ENCODE results near the gene EFNB2.

Gene EFNB2

DNA sequence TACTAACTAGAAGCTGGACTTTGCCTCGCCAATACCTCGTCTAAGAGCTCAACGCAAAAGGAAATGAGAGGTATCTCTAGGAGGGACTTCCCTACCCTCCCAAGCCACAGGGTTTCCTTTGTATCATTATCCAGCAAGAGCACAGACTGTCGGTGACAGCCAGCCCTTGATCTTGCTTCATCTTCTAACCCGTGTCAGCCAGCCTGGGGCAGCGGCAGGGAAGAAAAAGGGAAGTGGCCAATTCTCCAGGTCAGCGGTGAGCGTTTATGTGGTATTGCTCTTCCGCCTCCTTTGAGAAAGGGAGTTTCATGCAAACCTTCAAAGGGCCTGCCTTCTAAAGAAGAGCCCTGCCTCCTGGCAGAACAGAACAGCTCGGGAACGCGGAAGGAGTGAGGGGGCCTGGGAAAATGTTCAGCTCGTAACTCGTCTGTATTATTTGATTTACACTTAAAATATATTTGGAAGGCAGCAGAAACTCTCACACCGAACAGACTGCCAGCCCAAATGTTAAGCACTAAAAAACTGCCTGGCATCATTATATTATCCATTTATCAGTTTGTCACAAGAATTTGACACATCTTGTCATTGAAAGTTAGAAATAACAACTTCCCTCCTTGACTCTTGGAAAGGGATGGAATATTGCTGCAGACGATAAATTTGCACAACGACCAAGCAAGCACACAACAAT is 41.8 kb downstream of the EFNB2 start:
- Histone ChIP-seq H3K36me3 (ENCODE audit: control insufficient read depth in 1 of 2, insufficient read depth in 2 of 2, low read length in 2 of 2) (peaks cover 11 to 33% of the 10 kb centered on the region in 2 donors), H3K9ac (ENCODE audit: low read depth in 1 of 2, low read length in 2 of 2) (no peak overlapping the region), H3K4me3 (ENCODE audit: low read depth in 1 of 2, low read length in 2 of 2) (no peak overlapping the region), H3K27me3 (ENCODE audit: control insufficient read depth in 1 of 2, insufficient read depth in 2 of 2, low read length in 2 of 2) (no peaks in the 10 kb centered on the region), H3K27ac (ENCODE audit: low read depth, low read length) (no peak overlapping the region), H3K9me3 (ENCODE audit: control insufficient read depth in 1 of 2, low read length in 2 of 2) (no peaks in the 10 kb centered on the region), H3K4me1 (ENCODE audit: control insufficient read depth in 1 of 2, insufficient read depth in 2 of 2, low read length in 2 of 2) (peaks cover 5 to 42% of the 10 kb centered on the region in 2 donors)

DNA sequence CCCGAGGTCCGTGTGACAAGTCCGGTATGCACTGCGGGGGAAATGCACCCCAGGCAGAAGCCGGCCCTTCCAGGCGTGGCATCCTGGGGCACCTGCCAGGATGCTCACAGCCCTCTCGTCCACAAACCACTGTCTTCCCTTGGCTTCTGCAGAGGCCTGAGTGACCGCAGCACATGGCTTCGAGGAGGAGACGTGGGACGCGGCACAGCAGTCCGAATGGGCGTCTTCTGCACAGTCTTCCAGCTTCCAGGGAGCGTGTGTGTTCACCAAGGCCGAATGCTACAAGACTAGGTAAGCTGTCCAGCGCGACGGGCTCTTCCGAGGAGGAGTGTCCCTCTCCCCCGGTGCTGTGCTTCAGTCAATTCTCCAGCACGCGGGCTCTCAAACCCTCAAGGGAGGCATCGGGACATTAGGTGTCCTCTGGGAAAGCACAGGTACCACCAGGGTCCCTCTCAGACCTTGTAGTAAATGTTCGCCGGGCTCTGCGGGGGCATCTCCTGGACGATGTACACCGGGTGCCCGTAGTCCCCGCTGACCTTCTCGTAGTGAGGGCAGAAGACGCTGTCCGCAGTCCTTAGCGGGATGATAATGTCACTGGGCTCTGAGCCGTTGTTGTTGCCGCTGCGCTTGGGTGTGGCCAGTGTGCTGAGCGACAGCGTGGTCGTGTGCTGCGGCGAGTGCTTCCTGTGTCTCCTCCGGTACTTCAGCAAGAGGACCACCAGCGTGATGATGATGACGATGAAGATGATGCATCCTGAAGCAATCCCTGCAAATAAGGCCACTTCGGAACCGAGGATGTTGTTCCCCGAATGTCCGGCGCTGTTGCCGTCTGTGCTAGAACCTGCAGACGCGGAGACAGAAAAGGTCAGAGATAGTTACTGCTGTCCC is 42.6 kb downstream of the EFNB2 start:
- H3K27ac ChIP-seq (ENCODE audit: low read depth, low read length): no peak overlapping the region
- H3K9ac ChIP-seq (ENCODE audit: low read depth in 1 of 2, low read length in 2 of 2): no peak overlapping the region
- H3K4me1 ChIP-seq (ENCODE audit: control insufficient read depth in 1 of 2, insufficient read depth in 2 of 2, low read length in 2 of 2): peaks cover 10 to 48% of the 10 kb centered on the region in 2 donors

DNA sequence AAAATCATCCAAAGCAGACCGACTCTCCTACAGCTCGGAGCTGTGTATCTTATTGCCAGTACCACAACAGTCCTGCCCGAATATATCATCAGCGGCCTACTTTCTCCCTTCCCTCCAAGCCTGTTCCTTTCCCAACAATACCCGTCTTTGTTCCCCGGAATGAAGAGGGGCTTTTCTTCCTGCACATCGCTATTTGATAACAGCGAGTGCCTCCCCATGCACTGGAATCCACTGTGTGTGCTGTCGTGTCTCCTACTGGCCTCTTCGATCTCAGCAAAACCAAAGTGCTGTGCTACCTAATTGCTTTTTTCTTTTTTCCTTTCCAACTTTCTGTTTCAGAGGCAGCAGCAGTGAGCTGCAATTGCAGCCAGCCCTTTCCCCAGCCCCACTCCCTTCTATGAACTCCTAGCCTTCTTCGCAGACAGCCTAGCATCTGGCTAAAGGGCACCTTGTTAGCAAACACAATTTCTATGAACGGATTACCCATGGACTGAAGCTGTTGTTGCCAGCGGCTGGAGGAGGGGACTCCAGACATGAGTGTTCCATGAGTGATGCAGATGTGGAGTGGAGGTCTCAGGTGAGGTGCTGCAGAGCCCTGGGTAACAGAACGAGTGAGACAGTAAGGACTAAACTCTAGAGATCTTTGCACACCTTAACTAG is 43.4 kb downstream of the EFNB2 start:
- no peak overlapping the region for H3K27ac ChIP-seq (ENCODE audit: low read depth, low read length)
- H3K9me3 ChIP-seq (ENCODE audit: control insufficient read depth in 1 of 2, low read length in 2 of 2): no peaks in the 10 kb centered on the region
- no peak overlapping the region for H3K9ac ChIP-seq (ENCODE audit: low read depth in 1 of 2, low read length in 2 of 2)
- no peaks in the 10 kb centered on the region for H3K27me3 ChIP-seq (ENCODE audit: control insufficient read depth in 1 of 2, insufficient read depth in 2 of 2, low read length in 2 of 2)
- H3K4me1 ChIP-seq (ENCODE audit: control insufficient read depth in 1 of 2, insufficient read depth in 2 of 2, low read length in 2 of 2): peaks cover 17 to 55% of the 10 kb centered on the region in 2 donors
- H3K4me3 ChIP-seq (ENCODE audit: low read depth in 1 of 2, low read length in 2 of 2): no peak overlapping the region
- peaks cover 11 to 33% of the 10 kb centered on the region in 2 donors for H3K36me3 ChIP-seq (ENCODE audit: control insufficient read depth in 1 of 2, insufficient read depth in 2 of 2, low read length in 2 of 2)

More for the DNA sequence above, 42.6 kb downstream of the EFNB2 start:
- Histone ChIP-seq H3K9me3 (ENCODE audit: control insufficient read depth in 1 of 2, low read length in 2 of 2) (no peaks in the 10 kb centered on the region), H3K27me3 (ENCODE audit: control insufficient read depth in 1 of 2, insufficient read depth in 2 of 2, low read length in 2 of 2) (no peaks in the 10 kb centered on the region), H3K4me3 (ENCODE audit: low read depth in 1 of 2, low read length in 2 of 2) (no peak overlapping the region), H3K36me3 (ENCODE audit: control insufficient read depth in 1 of 2, insufficient read depth in 2 of 2, low read length in 2 of 2) (peaks cover 11 to 33% of the 10 kb centered on the region in 2 donors)

DNA sequence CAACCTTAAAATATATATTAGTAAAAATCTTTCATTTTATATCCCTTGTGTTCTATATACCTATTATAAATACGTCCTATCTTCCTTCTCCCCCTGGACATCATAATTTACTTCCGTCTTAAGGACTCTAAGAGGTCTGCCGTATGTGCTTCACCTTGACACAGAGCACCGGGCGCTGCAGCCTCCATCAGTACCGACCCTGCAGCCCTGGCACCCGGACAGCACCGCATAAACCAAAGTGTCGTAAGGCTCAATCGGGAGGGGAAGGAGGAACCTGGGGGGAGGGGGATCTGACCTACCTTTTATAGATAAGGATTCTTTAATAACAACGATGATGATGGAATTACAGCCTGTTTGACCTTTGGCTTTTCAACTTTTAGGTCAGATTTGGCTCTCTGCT is 44.0 kb downstream of the EFNB2 start:
- H3K4me3 ChIP-seq (ENCODE audit: low read depth in 1 of 2, low read length in 2 of 2): no peak overlapping the region
- H3K27me3 ChIP-seq (ENCODE audit: control insufficient read depth in 1 of 2, insufficient read depth in 2 of 2, low read length in 2 of 2): no peaks in the 10 kb centered on the region
- peaks cover 11 to 33% of the 10 kb centered on the region in 2 donors for H3K36me3 ChIP-seq (ENCODE audit: control insufficient read depth in 1 of 2, insufficient read depth in 2 of 2, low read length in 2 of 2)
- peaks cover 17 to 51% of the 10 kb centered on the region in 2 donors for H3K4me1 ChIP-seq (ENCODE audit: control insufficient read depth in 1 of 2, insufficient read depth in 2 of 2, low read length in 2 of 2)
- no peak overlapping the region for H3K9ac ChIP-seq (ENCODE audit: low read depth in 1 of 2, low read length in 2 of 2)
- no peak overlapping the region for H3K27ac ChIP-seq (ENCODE audit: low read depth, low read length)
- H3K9me3 ChIP-seq (ENCODE audit: control insufficient read depth in 1 of 2, low read length in 2 of 2): no peaks in the 10 kb centered on the region

DNA sequence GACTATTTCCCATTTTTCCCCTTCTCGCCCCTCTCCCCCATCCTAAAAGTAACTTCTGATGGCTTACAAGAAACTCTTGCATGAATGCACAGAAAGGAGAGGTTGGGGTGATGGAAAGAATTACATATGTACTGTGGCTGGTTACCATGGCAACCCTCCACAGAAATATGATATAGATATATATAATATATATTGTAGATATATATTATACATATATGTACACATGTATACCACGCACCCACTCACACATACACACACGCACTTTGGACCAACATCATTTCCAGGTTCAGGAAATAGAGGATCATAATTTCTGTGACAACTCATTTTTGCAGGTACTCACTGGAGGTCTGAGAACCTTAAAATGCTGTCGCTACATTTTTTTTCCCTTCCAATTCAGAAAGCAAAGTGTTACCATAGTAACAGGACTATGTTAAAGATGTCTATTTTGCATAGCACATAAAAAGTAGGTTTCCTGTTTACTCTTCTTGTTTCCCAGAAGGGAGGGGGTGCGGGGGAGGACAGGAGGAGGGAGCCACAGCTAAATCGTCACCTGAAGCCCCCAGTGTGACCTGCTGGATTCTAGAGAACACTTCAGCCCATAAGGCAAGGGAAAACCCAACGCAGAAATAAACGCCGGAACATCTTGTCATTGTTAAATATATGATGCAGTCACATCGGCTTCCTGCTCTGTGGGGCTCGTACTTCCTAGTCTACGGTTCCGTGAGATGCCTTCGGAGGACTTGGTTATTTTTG is 44.7 kb downstream of the EFNB2 start:
- Histone ChIP-seq H3K4me3 (ENCODE audit: low read depth in 1 of 2, low read length in 2 of 2) (no peak overlapping the region), H3K27me3 (ENCODE audit: control insufficient read depth in 1 of 2, insufficient read depth in 2 of 2, low read length in 2 of 2) (no peaks in the 10 kb centered on the region), H3K9ac (ENCODE audit: low read depth in 1 of 2, low read length in 2 of 2) (no peak overlapping the region), H3K36me3 (ENCODE audit: control insufficient read depth in 1 of 2, insufficient read depth in 2 of 2, low read length in 2 of 2) (peaks cover 11 to 33% of the 10 kb centered on the region in 2 donors), H3K27ac (ENCODE audit: low read depth, low read length) (no peak overlapping the region), H3K9me3 (ENCODE audit: control insufficient read depth in 1 of 2, low read length in 2 of 2) (no peaks in the 10 kb centered on the region), H3K4me1 (ENCODE audit: control insufficient read depth in 1 of 2, insufficient read depth in 2 of 2, low read length in 2 of 2) (peaks cover 17 to 44% of the 10 kb centered on the region in 2 donors)

DNA sequence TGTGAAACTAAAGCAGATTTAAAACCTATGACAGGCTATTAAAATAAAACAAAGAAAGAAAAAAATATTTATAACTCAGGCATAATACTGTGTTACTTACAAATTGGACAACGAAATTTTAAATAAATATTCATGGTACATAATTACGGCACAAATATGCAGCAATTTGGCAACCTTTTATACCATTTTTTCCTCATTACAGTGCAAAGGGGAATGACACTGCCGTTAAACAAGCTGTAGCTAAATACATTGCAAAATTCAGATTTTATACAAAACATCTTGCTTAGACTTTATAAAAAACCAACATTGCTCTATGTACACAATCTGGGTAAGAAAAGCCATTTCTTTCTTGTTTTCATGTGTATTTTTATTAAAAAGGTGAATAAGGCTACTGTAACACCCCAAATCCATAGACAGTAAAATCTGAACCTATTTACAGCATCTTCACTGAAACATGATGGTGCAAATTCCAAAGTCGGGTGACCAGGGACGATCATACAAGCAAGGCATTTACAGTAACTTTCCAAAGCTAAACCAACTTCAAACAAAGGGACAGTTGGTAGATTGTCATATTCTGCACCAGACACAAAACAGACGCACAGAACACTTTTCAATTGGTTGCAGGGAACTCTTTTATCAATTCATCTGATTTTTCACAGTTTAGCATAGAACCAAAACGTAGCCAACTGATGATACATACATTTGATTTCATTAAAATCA is 45.5 kb downstream of the EFNB2 start:
- H3K36me3 ChIP-seq (ENCODE audit: control insufficient read depth in 1 of 2, insufficient read depth in 2 of 2, low read length in 2 of 2): peaks cover 11 to 33% of the 10 kb centered on the region in 2 donors
- H3K27ac ChIP-seq (ENCODE audit: low read depth, low read length): no peak overlapping the region
- H3K9ac ChIP-seq (ENCODE audit: low read depth in 1 of 2, low read length in 2 of 2): no peak overlapping the region
- H3K27me3 ChIP-seq (ENCODE audit: control insufficient read depth in 1 of 2, insufficient read depth in 2 of 2, low read length in 2 of 2): no peaks in the 10 kb centered on the region
- no peak overlapping the region for H3K4me3 ChIP-seq (ENCODE audit: low read depth in 1 of 2, low read length in 2 of 2)
- peaks cover 17 to 49% of the 10 kb centered on the region in 2 donors for H3K4me1 ChIP-seq (ENCODE audit: control insufficient read depth in 1 of 2, insufficient read depth in 2 of 2, low read length in 2 of 2)
- no peaks in the 10 kb centered on the region for H3K9me3 ChIP-seq (ENCODE audit: control insufficient read depth in 1 of 2, low read length in 2 of 2)

DNA sequence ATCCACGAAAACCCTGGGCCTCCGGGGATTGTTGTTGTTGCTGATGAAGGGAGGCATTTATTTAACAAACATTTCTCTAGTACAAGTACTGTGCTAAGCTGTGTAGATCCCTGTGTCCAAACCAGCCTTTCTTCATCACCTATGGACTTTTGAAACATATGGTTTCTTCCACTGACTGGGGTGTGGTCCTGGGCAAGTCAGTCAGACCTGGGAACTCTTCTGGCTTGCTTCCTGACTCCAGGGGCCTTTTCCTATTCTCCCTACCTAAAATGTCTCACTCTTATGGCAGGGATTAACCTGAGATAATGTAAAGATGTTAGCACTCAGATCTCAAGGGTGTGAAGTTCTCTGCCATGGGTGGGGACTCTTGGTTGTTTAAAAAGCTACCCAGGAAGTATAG is 46.8 kb downstream of the EFNB2 start:
- H3K9me3 ChIP-seq (ENCODE audit: control insufficient read depth in 1 of 2, low read length in 2 of 2): no peaks in the 10 kb centered on the region
- H3K9ac ChIP-seq (ENCODE audit: low read depth in 1 of 2, low read length in 2 of 2): no peak overlapping the region
- H3K4me3 ChIP-seq (ENCODE audit: low read depth in 1 of 2, low read length in 2 of 2): no peak overlapping the region
- H3K4me1 ChIP-seq (ENCODE audit: control insufficient read depth in 1 of 2, insufficient read depth in 2 of 2, low read length in 2 of 2): peaks cover 17 to 49% of the 10 kb centered on the region in 2 donors
- peaks cover 11 to 22% of the 10 kb centered on the region in 2 donors for H3K36me3 ChIP-seq (ENCODE audit: control insufficient read depth in 1 of 2, insufficient read depth in 2 of 2, low read length in 2 of 2)
- H3K27me3 ChIP-seq (ENCODE audit: control insufficient read depth in 1 of 2, insufficient read depth in 2 of 2, low read length in 2 of 2): no peaks in the 10 kb centered on the region
- peak overlapping the region; percentile 21 for H3K27ac ChIP-seq (ENCODE audit: low read depth, low read length)

DNA sequence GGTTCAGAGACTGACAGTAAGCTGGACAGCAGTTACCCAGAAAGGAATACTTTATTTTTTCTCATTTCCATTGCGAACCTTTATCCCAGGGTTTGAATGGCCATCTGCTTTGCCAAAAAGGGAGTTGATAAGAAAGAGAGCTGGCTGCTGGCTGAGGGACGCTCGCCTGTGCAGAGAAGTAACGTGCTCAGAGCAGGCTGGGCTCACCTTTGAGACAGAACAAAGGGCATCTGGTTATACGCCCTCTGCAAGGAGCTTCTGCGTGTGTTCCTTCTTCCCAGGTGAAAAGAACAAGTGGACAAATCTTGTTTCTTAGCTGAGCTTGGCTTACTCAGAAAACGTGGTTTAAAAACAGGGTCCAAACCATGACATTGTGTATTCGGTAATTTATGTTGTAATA is 47.4 kb downstream of the EFNB2 start:
- H3K9ac ChIP-seq (ENCODE audit: low read depth in 1 of 2, low read length in 2 of 2): no peak overlapping the region
- H3K4me1 ChIP-seq (ENCODE audit: control insufficient read depth in 1 of 2, insufficient read depth in 2 of 2, low read length in 2 of 2): peaks cover 17 to 43% of the 10 kb centered on the region in 2 donors
- H3K27ac ChIP-seq (ENCODE audit: low read depth, low read length): peak overlapping the region; percentile 21
- no peaks in the 10 kb centered on the region for H3K9me3 ChIP-seq (ENCODE audit: control insufficient read depth in 1 of 2, low read length in 2 of 2)
- peak overlapping the region in 1 of 2 donors; percentile 5 for H3K4me3 ChIP-seq (ENCODE audit: low read depth in 1 of 2, low read length in 2 of 2)
- peaks cover 8 to 16% of the 10 kb centered on the region in 2 donors for H3K36me3 ChIP-seq (ENCODE audit: control insufficient read depth in 1 of 2, insufficient read depth in 2 of 2, low read length in 2 of 2)
- no peaks in the 10 kb centered on the region for H3K27me3 ChIP-seq (ENCODE audit: control insufficient read depth in 1 of 2, insufficient read depth in 2 of 2, low read length in 2 of 2)

DNA sequence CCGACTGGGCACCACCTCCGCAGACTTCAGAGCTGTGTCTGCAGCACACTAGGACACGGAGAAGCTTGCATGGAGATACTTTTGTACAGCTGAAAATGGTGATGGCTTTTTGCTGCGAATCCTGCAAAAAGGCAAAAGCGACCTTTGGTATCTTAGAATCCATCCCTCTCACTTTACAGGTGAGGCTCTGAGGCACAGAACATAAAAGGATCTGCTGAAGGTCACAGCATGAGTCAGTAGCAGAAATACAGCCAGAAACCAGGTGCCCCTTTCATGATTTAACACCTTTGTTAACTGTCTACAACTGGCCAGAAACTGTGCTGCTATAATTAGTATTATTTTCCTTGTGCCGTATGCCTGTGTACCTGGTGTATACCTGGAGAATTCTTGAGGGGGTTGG is 48.3 kb downstream of the EFNB2 start:
- Histone ChIP-seq H3K27ac (ENCODE audit: low read depth, low read length) (no peak overlapping the region), H3K4me3 (ENCODE audit: low read depth in 1 of 2, low read length in 2 of 2) (no peak overlapping the region), H3K9ac (ENCODE audit: low read depth in 1 of 2, low read length in 2 of 2) (no peak overlapping the region), H3K27me3 (ENCODE audit: control insufficient read depth in 1 of 2, insufficient read depth in 2 of 2, low read length in 2 of 2) (no peaks in the 10 kb centered on the region), H3K4me1 (ENCODE audit: control insufficient read depth in 1 of 2, insufficient read depth in 2 of 2, low read length in 2 of 2) (peaks cover 17 to 43% of the 10 kb centered on the region in 2 donors), H3K9me3 (ENCODE audit: control insufficient read depth in 1 of 2, low read length in 2 of 2) (peaks cover 0 to 3% of the 10 kb centered on the region in 2 donors), H3K36me3 (ENCODE audit: control insufficient read depth in 1 of 2, insufficient read depth in 2 of 2, low read length in 2 of 2) (peaks cover 4 to 6% of the 10 kb centered on the region in 2 donors)
